ENCODE results near the gene RSRC1.
"Not testable (repeated sequence)": the region's sequence is repeated elsewhere in the genome, so short reads cannot be mapped to it uniquely, and the experiment has no call there.

The RSRC1 gene

GRCh38 chr3:158532099-158532734 lies 422.3 kb downstream of the RSRC1 start:
- TF ChIP-seq, protein P1, sequence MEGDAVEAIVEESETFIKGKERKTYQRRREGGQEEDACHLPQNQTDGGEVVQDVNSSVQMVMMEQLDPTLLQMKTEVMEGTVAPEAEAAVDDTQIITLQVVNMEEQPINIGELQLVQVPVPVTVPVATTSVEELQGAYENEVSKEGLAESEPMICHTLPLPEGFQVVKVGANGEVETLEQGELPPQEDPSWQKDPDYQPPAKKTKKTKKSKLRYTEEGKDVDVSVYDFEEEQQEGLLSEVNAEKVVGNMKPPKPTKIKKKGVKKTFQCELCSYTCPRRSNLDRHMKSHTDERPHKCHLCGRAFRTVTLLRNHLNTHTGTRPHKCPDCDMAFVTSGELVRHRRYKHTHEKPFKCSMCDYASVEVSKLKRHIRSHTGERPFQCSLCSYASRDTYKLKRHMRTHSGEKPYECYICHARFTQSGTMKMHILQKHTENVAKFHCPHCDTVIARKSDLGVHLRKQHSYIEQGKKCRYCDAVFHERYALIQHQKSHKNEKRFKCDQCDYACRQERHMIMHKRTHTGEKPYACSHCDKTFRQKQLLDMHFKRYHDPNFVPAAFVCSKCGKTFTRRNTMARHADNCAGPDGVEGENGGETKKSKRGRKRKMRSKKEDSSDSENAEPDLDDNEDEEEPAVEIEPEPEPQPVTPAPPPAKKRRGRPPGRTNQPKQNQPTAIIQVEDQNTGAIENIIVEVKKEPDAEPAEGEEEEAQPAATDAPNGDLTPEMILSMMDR (IDR thresholded peaks at IDR 0.05; ENCODE audit: low read depth, low read length, missing control alignments), result peak; percentile 43
- no peak overlapping the region for H3K4me3 ChIP-seq (ENCODE audit: low read depth, low read length)
- peak; percentile 12 for DNase-seq (ENCODE audit: low read depth)

DNA sequence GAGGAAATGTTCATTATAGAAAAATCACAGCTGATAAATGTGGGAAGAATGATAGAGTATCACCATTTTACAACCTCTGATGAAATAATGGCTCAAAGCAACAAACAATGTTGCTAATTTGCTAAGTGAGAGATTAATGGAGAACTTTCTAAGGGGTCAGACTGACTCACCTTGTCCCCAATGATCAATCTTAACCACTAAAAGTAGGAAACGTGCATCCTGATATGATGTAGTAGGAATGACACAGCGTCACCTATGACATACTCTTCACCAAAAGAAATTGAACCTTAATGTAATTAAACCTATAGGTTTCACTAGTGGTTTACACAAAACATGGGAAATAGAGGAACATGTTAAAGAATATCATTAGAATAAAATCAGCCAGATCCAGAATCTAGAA lies 426.0 kb downstream of the RSRC1 start:
- TF ChIP-seq, protein P1 (IDR thresholded peaks at IDR 0.05; ENCODE audit: low read depth, low read length, missing control alignments), result no peak
- DNase-seq (ENCODE audit: low read depth), result no peak
- no peak overlapping the region for H3K4me3 ChIP-seq (ENCODE audit: low read depth, low read length)

DNA sequence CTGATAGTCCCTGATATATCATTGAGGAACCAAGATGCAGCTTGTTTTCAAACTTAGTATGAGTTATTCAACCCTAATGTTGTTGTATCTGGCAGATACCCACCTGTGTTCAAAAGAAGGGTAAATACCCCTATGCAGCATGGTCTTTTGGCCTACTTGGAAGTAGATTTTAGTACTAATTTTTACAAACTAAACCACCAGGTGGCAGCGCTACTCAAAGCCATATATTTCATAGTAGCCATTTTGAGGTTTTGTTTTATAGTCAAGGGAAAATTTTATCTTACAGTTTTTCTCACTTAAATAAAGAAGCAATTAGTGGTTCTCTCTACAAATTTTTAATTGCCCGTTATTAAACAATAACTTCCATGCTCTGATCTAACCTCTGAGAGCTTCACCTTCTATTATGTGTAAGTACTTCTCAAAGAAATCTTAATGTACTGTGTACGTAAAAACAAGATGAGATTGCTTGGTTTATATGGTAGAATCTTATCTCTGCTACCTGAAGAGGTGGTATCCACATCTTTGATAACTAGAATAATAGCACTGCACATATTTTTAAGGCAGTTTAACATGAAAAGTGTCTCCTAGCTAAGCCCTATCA lies 429.6 kb downstream of the RSRC1 start:
- no peak overlapping the region for H3K4me3 ChIP-seq (ENCODE audit: low read depth, low read length)
- TF ChIP-seq, protein P1 (IDR thresholded peaks at IDR 0.05; ENCODE audit: low read depth, low read length, missing control alignments), result peak; percentile 41
- DNase-seq (ENCODE audit: low read depth), result peak; percentile 10

DNA sequence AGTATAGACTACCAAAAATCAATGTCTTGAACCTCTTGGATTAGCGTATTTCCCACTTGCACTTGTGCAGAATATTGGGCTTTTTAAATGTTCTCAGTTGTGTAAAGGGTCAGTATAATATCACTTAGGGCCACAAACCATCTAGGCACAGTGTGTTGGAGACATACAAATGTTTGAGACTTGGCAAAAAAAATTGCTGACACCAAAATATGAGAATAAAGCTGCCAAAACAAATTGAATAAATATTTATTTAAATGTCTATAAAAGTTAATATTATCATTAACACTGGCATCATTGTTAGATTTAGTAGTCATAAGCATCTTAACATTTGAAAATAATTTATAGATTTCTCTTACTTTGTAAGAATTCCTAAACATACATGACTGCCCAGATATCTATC lies 430.2 kb downstream of the RSRC1 start:
- DNase-seq (ENCODE audit: low read depth), result no peak
- TF ChIP-seq, protein P1 (IDR thresholded peaks at IDR 0.05; ENCODE audit: low read depth, low read length, missing control alignments), result no peak

DNA sequence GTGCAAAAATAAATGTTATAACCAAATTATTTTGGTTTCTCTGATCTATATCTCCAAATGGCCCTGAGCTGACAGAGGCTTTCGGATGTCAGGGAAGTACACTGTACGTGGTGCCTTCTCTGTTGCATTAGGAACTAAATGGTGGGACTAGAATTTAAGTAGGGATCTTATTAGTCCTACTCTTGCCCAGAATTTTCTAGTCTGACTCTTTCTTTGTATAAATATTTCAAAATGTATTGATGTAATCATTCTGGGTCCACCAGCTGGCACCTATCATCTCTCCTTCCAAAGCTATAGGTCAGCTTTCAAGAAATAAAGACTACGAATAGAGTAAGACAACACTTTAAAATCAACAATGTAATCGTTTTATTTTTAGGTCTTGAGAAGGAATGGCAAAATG lies 438.8 kb downstream of the RSRC1 start:
- no peak overlapping the region for H3K4me3 ChIP-seq (ENCODE audit: low read depth, low read length)
- DNase-seq (ENCODE audit: low read depth), result no peak
- TF ChIP-seq, protein P1 (IDR thresholded peaks at IDR 0.05; ENCODE audit: low read depth, low read length, missing control alignments), result no peak

More for the DNA sequence above, 430.2 kb downstream of the RSRC1 start:
- no peak overlapping the region for H3K4me3 ChIP-seq (ENCODE audit: low read depth, low read length)

DNA sequence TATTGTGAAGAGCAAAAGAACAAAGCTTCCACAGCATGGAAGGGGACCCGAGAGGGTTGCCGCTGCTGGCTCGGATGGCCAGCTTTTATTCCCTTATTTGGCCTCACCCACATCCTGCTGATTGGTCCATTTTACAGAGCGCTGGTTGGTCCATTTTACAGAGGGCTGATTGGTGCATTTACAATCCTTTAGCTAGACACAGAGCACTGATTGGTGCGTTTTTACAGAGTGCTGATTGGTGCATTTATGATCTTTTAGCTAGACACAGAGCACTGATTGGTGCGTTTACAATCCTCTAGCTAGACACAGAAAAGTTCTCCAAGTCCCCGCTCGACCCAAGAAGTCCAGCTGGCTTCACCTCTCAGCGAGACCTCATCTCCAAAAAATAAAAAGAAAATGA lies 440.0 kb downstream of the RSRC1 start:
- H3K4me3 ChIP-seq (ENCODE audit: low read depth, low read length); DNase-seq (ENCODE audit: low read depth): not testable (repeated sequence)

DNA sequence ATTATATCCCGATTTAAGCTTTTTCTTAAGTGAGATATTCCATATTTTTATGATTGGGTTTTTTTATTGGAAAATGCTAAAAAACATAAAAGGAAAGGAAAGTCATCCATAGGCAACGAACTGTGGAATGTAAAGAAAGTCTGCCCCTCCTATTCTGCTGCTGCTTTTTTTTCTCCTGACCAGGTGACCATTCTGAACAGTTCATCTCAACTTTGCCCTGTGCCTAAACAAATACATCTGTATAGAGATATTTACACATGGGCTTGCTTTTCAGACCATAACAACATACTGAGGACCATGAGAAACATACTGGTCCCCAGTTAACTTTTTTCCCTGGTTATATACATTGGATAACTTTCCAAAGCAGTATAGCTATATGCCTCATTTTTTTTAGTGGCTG lies 442.2 kb downstream of the RSRC1 start:
- no peak for DNase-seq (ENCODE audit: low read depth)
- TF ChIP-seq, protein P1 (IDR thresholded peaks at IDR 0.05; ENCODE audit: low read depth, low read length, missing control alignments), result no peak
- H3K4me3 ChIP-seq (ENCODE audit: low read depth, low read length), result no peak overlapping the region

Measured in GM12864 (cell line).